A673 (cell line): ENCODE measurements around the gene STOML3. TPM values are rescaled to one million over a fixed set of nuclear protein-coding genes. Genes with fewer than 3 reads are reported as not detected.

Experiments used
- BruUV-seq: library from RNA; stranded (reverse); fragments of 400-500 nt; replicated peaks from 2 replicates; lab custom pipeline; 2021; lab: Mats Ljungman, UMichigan
- CTCF ChIA-PET: fragments of 300-600 bp; sonication (Branson Sonifier 250); formaldehyde crosslinking; loops from one replicate; lab custom pipeline; 2022; ENCODE audit warnings: antibody characterized with exemption; lab: Charles Lee
- POLR2A ChIA-PET: fragments of 300-600 bp; sonication (Branson Sonifier 250); formaldehyde crosslinking; loops from one replicate; lab custom pipeline; 2022; ENCODE audit warnings: antibody characterized with exemption; ENCODE audit not compliant: low non-redundant PET; lab: Charles Lee
- DNase-seq: peaks from one replicate; pipeline ENCODE4 v3.0.0-alpha.2; 2015; ENCODE audit warnings: low spot score
- H3K27ac ChIP-seq: fragments of 200-600 bp; sonication (generic); 2 replicates; pipeline ENCODE4 v1.5.1; 2016; ENCODE audit warnings: mixed run types, low read depth, mild to moderate bottlenecking, mixed read lengths, antibody characterized with exemption, low read length; ENCODE audit not compliant: poor library complexity, severe bottlenecking
- H3K27me3 ChIP-seq: fragments of 200-600 bp; sonication (generic); replicated peaks from 2 replicates; pipeline ENCODE4 v1.6.1; 2017; ENCODE audit warnings: mixed run types, low read depth, mild to moderate bottlenecking, mixed read lengths, antibody characterized with exemption, low read length; ENCODE audit not compliant: insufficient read depth, poor library complexity
- H3K36me3 ChIP-seq: fragments of 200-600 bp; sonication (generic); 2 replicates; pipeline ENCODE4 v1.6.1; 2016; ENCODE audit warnings: mixed run types, mild to moderate bottlenecking, mixed read lengths, antibody characterized with exemption, low read length; ENCODE audit not compliant: insufficient read depth, poor library complexity, severe bottlenecking
- H3K4me1 ChIP-seq: fragments of 200-600 bp; sonication (generic); 2 replicates; pipeline ENCODE4 v1.6.1; 2017; ENCODE audit warnings: mixed run types, mild to moderate bottlenecking, mixed read lengths, antibody characterized with exemption, low read length; ENCODE audit not compliant: insufficient read depth, poor library complexity, severe bottlenecking
- H3K4me3 ChIP-seq: fragments of 200-600 bp; sonication (generic); 2 replicates; pipeline ENCODE4 v1.5.1; 2016; ENCODE audit warnings: low read depth, mixed run types, mild to moderate bottlenecking, mixed read lengths, low read length; ENCODE audit not compliant: poor library complexity, severe bottlenecking
- H3K9me3 ChIP-seq: fragments of 200-600 bp; sonication (generic); 2 replicates; pipeline ENCODE4 v1.6.1; 2016; ENCODE audit warnings: mixed run types, low read depth, mild to moderate bottlenecking, mixed read lengths, antibody characterized with exemption, low read length; ENCODE audit not compliant: poor library complexity, severe bottlenecking
- EZH2 ChIP-seq: fragments of 200-600 bp; sonication (generic); IDR thresholded peaks from 2 replicates; pipeline ENCODE4 v1.6.1; 2017; ENCODE audit warnings: borderline replicate concordance, low read depth, mild to moderate bottlenecking, mixed read lengths, antibody characterized with exemption, low read length; ENCODE audit not compliant: poor library complexity, severe bottlenecking
- intact Hi-C: fragments of 100-400 bp; cut with micrococcal nuclease; formaldehyde crosslinking; loops from one replicate; pipeline ENCODE4 v1.10.0; 2022; ENCODE audit not compliant: unreplicated experiment
- total RNA-seq: library from RNA; stranded (reverse); gene quantifications from 2 replicates; pipeline ENCODE4 v1.2.3, GENCODE V29; 2021
- TF ChIP-seq, protein P1 (sequence below): fragments of 300-800, 200-600 bp; sonication (generic); conservative IDR thresholded peaks from 2 replicates; pipeline ENCODE4 v1.5.1; 2017; ENCODE audit warnings: low read depth, mild to moderate bottlenecking, antibody characterized with exemption, low read length, moderate library complexity, mixed read lengths

The STOML3 gene
- total RNA-seq, 1 experiment from 2014 or later, result not detected

DNA sequence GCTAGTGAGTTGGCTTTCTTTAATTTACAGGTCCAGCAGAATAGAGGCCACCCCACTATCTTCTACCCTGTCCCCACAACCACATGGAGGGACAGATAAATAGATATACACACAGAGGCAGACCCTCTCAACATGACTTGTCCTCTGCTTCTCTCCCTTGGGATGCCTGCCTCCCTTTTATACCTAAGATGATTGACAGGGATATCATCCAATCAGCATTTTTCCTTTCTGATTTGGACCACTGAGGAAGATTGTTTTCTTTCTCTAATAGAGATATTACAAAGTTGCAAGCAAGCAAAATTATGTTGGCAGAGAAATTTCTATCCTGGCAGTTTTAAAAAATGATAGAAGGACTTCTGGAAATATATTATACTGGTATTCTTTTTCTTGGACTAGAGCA lies 35.8 kb downstream of the STOML3 start:
- H3K27me3 ChIP-seq, result no peaks in the 10 kb centered on the region
- H3K4me1 ChIP-seq, result no peaks in the 10 kb centered on the region
- TF ChIP-seq, protein P1, sequence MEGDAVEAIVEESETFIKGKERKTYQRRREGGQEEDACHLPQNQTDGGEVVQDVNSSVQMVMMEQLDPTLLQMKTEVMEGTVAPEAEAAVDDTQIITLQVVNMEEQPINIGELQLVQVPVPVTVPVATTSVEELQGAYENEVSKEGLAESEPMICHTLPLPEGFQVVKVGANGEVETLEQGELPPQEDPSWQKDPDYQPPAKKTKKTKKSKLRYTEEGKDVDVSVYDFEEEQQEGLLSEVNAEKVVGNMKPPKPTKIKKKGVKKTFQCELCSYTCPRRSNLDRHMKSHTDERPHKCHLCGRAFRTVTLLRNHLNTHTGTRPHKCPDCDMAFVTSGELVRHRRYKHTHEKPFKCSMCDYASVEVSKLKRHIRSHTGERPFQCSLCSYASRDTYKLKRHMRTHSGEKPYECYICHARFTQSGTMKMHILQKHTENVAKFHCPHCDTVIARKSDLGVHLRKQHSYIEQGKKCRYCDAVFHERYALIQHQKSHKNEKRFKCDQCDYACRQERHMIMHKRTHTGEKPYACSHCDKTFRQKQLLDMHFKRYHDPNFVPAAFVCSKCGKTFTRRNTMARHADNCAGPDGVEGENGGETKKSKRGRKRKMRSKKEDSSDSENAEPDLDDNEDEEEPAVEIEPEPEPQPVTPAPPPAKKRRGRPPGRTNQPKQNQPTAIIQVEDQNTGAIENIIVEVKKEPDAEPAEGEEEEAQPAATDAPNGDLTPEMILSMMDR, result no peak
- TF ChIP-seq EZH2, result no peak
- no peak overlapping the region for H3K27ac ChIP-seq
- intact Hi-C loops, result no loop called here
- ChIA-PET CTCF (no interaction called here), POLR2A (no interaction called here)
- DNase-seq, result no peak
- no TSS peak for BruUV-seq
- H3K9me3 ChIP-seq, result no peaks in the 10 kb centered on the region
- no peaks in the 10 kb centered on the region for H3K36me3 ChIP-seq
- no peak overlapping the region for H3K4me3 ChIP-seq

DNA sequence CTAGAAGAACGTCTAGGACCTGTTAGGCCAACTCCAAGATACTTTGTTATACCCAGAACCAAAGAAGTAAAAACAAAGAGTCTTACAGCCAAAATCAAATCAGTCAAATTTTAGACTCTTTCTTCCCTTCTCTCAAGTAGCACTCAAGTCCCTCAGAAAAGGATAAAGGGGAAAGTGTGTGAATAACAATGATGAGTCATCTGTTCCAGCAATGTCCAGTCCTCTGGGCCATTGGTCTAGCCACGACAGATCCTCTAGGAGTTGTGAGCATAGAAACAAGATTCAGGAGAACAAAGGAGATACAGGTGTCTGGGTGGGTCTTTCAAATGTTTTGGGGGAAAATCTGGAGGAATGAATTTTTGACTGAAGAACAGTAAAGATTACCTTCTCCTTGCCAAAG lies 36.3 kb downstream of the STOML3 start:
- ChIA-PET POLR2A (no interaction called here), CTCF (no interaction called here)
- no peak overlapping the region for H3K27ac ChIP-seq
- BruUV-seq, result no TSS peak
- no peaks in the 10 kb centered on the region for H3K27me3 ChIP-seq
- no peak for DNase-seq
- TF ChIP-seq, protein P1, result no peak
- no peak for TF ChIP-seq EZH2
- no peaks in the 10 kb centered on the region for H3K9me3 ChIP-seq
- no peaks in the 10 kb centered on the region for H3K36me3 ChIP-seq
- H3K4me3 ChIP-seq, result no peak overlapping the region
- H3K4me1 ChIP-seq, result no peaks in the 10 kb centered on the region
- intact Hi-C loops, result no loop called here

DNA sequence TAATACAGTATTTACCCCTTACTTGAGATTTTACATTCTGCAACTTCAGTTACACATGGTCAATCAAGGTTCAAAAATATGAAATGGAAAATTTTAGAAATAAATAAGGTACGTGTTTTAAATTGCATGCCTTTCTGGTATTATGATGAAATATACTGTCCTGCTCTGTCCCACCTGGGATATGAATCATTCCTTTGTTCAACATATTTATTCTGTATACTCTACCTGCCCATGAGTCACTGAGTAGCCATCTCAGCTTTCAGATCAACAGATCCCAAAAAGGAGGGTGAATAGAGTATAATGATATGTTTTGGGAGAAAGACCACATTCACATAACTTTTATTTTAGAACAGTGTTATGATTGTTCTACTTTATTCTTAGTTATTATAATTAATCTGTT lies 37.8 kb downstream of the STOML3 start:
- ChIA-PET CTCF (no interaction called here), POLR2A (no interaction called here)
- Histone ChIP-seq H3K27ac (no peak overlapping the region), H3K36me3 (no peaks in the 10 kb centered on the region), H3K4me1 (no peaks in the 10 kb centered on the region), H3K4me3 (no peak overlapping the region), H3K9me3 (no peaks in the 10 kb centered on the region), H3K27me3 (no peaks in the 10 kb centered on the region)
- TF ChIP-seq, protein P1, result no peak
- no peak for TF ChIP-seq EZH2
- intact Hi-C loops, result no loop called here
- no peak for DNase-seq
- BruUV-seq, result no TSS peak
